Neural cell (in vitro differentiated cells): ENCODE data around the gene LBR. TPM values are rescaled to one million over a fixed set of nuclear protein-coding genes. Genes with fewer than 3 reads are reported as not detected.

Experiments used
- H2AFZ ChIP-seq: fragments of 200-600, 300-800 bp; sonication (generic), shearing (Covaris generic); 2 replicates; pipeline ENCODE4 v1.6.0; 2014; ENCODE audit warnings: low read depth, mild to moderate bottlenecking, antibody characterized with exemption, low read length, moderate library complexity
- H3F3A ChIP-seq: fragments of 200-600 bp; shearing (Covaris generic); 2 replicates; pipeline ENCODE4 v1.6.1; 2016; ENCODE audit warnings: mild to moderate bottlenecking, moderate library complexity, mixed read lengths, antibody characterized with exemption, low read length; ENCODE audit not compliant: insufficient read depth, poor library complexity, severe bottlenecking
- H3K27ac ChIP-seq: fragments of 200-600, 300-800 bp; sonication (generic), shearing (Covaris generic); 2 replicates; pipeline ENCODE4 v1.5.1; 2014; ENCODE audit warnings: mild to moderate bottlenecking, low read length, moderate library complexity
- H3K27me3 ChIP-seq: fragments of 300-800, 200-600 bp; sonication (generic), shearing (Covaris generic); 2 replicates; pipeline ENCODE4 v1.6.0; 2014; ENCODE audit warnings: mild to moderate bottlenecking, low read depth, low read length, moderate library complexity; ENCODE audit not compliant: insufficient read depth
- H3K36me3 ChIP-seq: fragments of 300-800, 200-600 bp; sonication (generic), shearing (Covaris generic); 2 replicates; pipeline ENCODE4 v1.5.1; 2014; ENCODE audit warnings: mild to moderate bottlenecking, antibody characterized with exemption, low read length, moderate library complexity; ENCODE audit not compliant: insufficient read depth
- H3K4me2 ChIP-seq: fragments of 300-800, 200-600 bp; sonication (generic), shearing (Covaris generic); 2 replicates; pipeline ENCODE4 v1.6.0; 2014; ENCODE audit warnings: mild to moderate bottlenecking, low read length
- H3K4me3 ChIP-seq: fragments of 300-800, 200-600 bp; sonication (generic), shearing (Covaris generic); 2 replicates; pipeline ENCODE4 v1.5.1; 2014; ENCODE audit warnings: mild to moderate bottlenecking, low read length, moderate library complexity
- H3K79me2 ChIP-seq: fragments of 200-600 bp; shearing (Covaris generic); replicated peaks from 2 replicates; pipeline ENCODE4 v1.6.0; 2014; ENCODE audit warnings: mild to moderate bottlenecking, low read length, moderate library complexity; ENCODE audit not compliant: insufficient read depth
- H3K9ac ChIP-seq: fragments of 300-800, 200-600 bp; sonication (generic), shearing (Covaris generic); 2 replicates; pipeline ENCODE4 v1.6.1; 2016; ENCODE audit warnings: mild to moderate bottlenecking, low read length, mixed read lengths
- H3K9me2 ChIP-seq: fragments of 200-600 bp; shearing (Covaris generic); 2 replicates; pipeline ENCODE4 v1.6.1; 2016; ENCODE audit warnings: mild to moderate bottlenecking, low read length, mixed read lengths; ENCODE audit not compliant: insufficient read depth
- H3K9me3 ChIP-seq: fragments of 200-600, 300-800 bp; sonication (generic), shearing (Covaris generic); 2 replicates; pipeline ENCODE4 v1.6.1; 2016; ENCODE audit warnings: mild to moderate bottlenecking, mixed run types, low read length, moderate library complexity, mixed read lengths
- H4K20me1 ChIP-seq: fragments of 200-600 bp; shearing (Covaris generic); 2 replicates; pipeline ENCODE4 v1.6.1; 2016; ENCODE audit warnings: mild to moderate bottlenecking, mixed run types; ENCODE audit not compliant: insufficient read depth
- EP300 ChIP-seq: fragments of 450-650 bp; conservative IDR thresholded peaks from 2 replicates; pipeline ENCODE4 v1.6.1; 2014; ENCODE audit warnings: antibody characterized with exemption, mild to moderate bottlenecking, moderate library complexity; ENCODE audit not compliant: poor library complexity, severe bottlenecking
- EZH2 ChIP-seq: fragments of 200-600, 300-800 bp; shearing (Covaris generic), sonication (generic); IDR thresholded peaks from 2 replicates; pipeline ENCODE4 v1.6.1; 2014; ENCODE audit warnings: antibody characterized with exemption, low read length, borderline replicate concordance, mild to moderate bottlenecking; ENCODE audit not compliant: insufficient read depth, poor library complexity, severe bottlenecking
- MXI1 ChIP-seq: fragments of 450-650 bp; conservative IDR thresholded peaks from 2 replicates; pipeline ENCODE4 v1.6.1; 2014; ENCODE audit warnings: antibody characterized with exemption, mild to moderate bottlenecking; ENCODE audit not compliant: poor library complexity, severe bottlenecking
- POLR2AphosphoS5 ChIP-seq: IDR thresholded peaks from 2 replicates; pipeline ENCODE4 v1.6.1; 2012
- RAD21 ChIP-seq: fragments of 450-650 bp; conservative IDR thresholded peaks from 2 replicates; pipeline ENCODE4 v1.6.1; 2014; ENCODE audit warnings: antibody characterized with exemption, mild to moderate bottlenecking, moderate library complexity
- SMC3 ChIP-seq: fragments of 450-650 bp; conservative IDR thresholded peaks from 2 replicates; pipeline ENCODE4 v1.6.1; 2014; ENCODE audit warnings: antibody characterized with exemption, mild to moderate bottlenecking, moderate library complexity; ENCODE audit not compliant: poor library complexity
- TAF1 ChIP-seq: IDR thresholded peaks from 2 replicates; pipeline ENCODE4 v1.6.1; 2012; ENCODE audit warnings: low read depth
- polyA plus RNA-seq: library from polyadenylated mRNA; depleted of rRNA; stranded (reverse); fragments of >200 nt; gene quantifications from 2 replicates; pipeline ENCODE4 v1.2.3, GENCODE V29; 2014
- TF ChIP-seq, protein P1 (sequence below): fragments of 450-650 bp; IDR thresholded peaks from 2 replicates; pipeline ENCODE4 v1.5.1; 2014; ENCODE audit warnings: antibody characterized with exemption, mild to moderate bottlenecking, moderate library complexity; ENCODE audit not compliant: poor library complexity, severe bottlenecking
- TF ChIP-seq, protein P2 (sequence below): IDR thresholded peaks from 2 replicates; pipeline ENCODE4 v1.6.1; 2012; ENCODE audit warnings: borderline replicate concordance

LBR gene
- polyA plus RNA-seq, 1 donor from 2014 or later: 156 TPM

GRCh38 chr1:225378880-225379279, 49.0 kb downstream of the LBR start:
- TF ChIP-seq POLR2AphosphoS5: no peak
- TF ChIP-seq, protein P1, sequence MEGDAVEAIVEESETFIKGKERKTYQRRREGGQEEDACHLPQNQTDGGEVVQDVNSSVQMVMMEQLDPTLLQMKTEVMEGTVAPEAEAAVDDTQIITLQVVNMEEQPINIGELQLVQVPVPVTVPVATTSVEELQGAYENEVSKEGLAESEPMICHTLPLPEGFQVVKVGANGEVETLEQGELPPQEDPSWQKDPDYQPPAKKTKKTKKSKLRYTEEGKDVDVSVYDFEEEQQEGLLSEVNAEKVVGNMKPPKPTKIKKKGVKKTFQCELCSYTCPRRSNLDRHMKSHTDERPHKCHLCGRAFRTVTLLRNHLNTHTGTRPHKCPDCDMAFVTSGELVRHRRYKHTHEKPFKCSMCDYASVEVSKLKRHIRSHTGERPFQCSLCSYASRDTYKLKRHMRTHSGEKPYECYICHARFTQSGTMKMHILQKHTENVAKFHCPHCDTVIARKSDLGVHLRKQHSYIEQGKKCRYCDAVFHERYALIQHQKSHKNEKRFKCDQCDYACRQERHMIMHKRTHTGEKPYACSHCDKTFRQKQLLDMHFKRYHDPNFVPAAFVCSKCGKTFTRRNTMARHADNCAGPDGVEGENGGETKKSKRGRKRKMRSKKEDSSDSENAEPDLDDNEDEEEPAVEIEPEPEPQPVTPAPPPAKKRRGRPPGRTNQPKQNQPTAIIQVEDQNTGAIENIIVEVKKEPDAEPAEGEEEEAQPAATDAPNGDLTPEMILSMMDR: no peak
- TF ChIP-seq MXI1: no peak
- TF ChIP-seq EP300: no peak
- no peak for TF ChIP-seq EZH2
- no peak for TF ChIP-seq TAF1
- no peak for TF ChIP-seq SMC3
- TF ChIP-seq, protein P2, sequence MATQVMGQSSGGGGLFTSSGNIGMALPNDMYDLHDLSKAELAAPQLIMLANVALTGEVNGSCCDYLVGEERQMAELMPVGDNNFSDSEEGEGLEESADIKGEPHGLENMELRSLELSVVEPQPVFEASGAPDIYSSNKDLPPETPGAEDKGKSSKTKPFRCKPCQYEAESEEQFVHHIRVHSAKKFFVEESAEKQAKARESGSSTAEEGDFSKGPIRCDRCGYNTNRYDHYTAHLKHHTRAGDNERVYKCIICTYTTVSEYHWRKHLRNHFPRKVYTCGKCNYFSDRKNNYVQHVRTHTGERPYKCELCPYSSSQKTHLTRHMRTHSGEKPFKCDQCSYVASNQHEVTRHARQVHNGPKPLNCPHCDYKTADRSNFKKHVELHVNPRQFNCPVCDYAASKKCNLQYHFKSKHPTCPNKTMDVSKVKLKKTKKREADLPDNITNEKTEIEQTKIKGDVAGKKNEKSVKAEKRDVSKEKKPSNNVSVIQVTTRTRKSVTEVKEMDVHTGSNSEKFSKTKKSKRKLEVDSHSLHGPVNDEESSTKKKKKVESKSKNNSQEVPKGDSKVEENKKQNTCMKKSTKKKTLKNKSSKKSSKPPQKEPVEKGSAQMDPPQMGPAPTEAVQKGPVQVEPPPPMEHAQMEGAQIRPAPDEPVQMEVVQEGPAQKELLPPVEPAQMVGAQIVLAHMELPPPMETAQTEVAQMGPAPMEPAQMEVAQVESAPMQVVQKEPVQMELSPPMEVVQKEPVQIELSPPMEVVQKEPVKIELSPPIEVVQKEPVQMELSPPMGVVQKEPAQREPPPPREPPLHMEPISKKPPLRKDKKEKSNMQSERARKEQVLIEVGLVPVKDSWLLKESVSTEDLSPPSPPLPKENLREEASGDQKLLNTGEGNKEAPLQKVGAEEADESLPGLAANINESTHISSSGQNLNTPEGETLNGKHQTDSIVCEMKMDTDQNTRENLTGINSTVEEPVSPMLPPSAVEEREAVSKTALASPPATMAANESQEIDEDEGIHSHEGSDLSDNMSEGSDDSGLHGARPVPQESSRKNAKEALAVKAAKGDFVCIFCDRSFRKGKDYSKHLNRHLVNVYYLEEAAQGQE: no peak
- TF ChIP-seq RAD21: no peak
- Histone ChIP-seq H3K4me3 (no peak overlapping the region), H3K9me2 (no peaks in the 10 kb centered on the region), H3K36me3 (no peaks in the 10 kb centered on the region), H4K20me1 (no peaks in the 10 kb centered on the region), H3K27ac (no peak overlapping the region), H3K4me2 (no peak overlapping the region), H3K9ac (no peak overlapping the region), H3K9me3 (no peaks in the 10 kb centered on the region), H3F3A (no peaks in the 10 kb centered on the region), H2AFZ (no peak overlapping the region), H3K27me3 (no peaks in the 10 kb centered on the region), H3K79me2 (no peaks in the 10 kb centered on the region)

DNA sequence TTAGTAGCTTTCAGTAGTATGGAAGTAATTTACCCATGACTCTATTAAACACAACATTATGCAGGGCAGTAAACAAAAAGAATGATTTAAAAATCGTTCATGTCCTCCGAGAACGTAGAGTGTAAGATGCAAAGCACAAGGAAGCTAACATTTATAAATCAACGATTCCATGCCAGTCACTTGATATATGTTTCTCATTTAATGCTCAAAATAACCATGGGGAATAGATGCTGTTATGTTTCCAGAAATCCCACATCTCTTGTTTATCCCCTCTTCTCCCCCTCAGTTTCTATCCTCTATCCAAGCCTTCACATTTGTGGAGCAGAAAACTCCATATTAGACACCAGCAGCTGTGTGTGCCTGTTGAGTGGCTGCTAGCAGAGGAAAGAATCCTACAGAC, 52.8 kb downstream of the LBR start:
- H3K9me2 ChIP-seq: no peaks in the 10 kb centered on the region
- H3K79me2 ChIP-seq: no peaks in the 10 kb centered on the region
- H3K27me3 ChIP-seq: no peaks in the 10 kb centered on the region
- H3F3A ChIP-seq: no peaks in the 10 kb centered on the region
- H3K4me2 ChIP-seq: no peak overlapping the region
- no peak overlapping the region for H3K9ac ChIP-seq
- H2AFZ ChIP-seq: no peak overlapping the region
- H3K9me3 ChIP-seq: no peaks in the 10 kb centered on the region
- H3K36me3 ChIP-seq: no peaks in the 10 kb centered on the region
- no peak overlapping the region for H3K27ac ChIP-seq
- no peaks in the 10 kb centered on the region for H4K20me1 ChIP-seq
- H3K4me3 ChIP-seq: no peak overlapping the region
- TF ChIP-seq TAF1 (no peak), MXI1 (no peak), RAD21 (no peak), POLR2AphosphoS5 (no peak), EP300 (no peak), SMC3 (no peak), EZH2 (no peak)
- TF ChIP-seq, protein P2: no peak
- TF ChIP-seq, protein P1: no peak
